SKM-1 treated with dmso at 0.1 percent for 144 hours (cell line): ENCODE measurements around the gene CNTRL.

Experiments
- DNase-seq: peaks from one replicate; lab custom pipeline; 2025; ENCODE audit not compliant: unreplicated experiment; lab: John Stamatoyannopoulos, UW

Gene CNTRL

DNA sequence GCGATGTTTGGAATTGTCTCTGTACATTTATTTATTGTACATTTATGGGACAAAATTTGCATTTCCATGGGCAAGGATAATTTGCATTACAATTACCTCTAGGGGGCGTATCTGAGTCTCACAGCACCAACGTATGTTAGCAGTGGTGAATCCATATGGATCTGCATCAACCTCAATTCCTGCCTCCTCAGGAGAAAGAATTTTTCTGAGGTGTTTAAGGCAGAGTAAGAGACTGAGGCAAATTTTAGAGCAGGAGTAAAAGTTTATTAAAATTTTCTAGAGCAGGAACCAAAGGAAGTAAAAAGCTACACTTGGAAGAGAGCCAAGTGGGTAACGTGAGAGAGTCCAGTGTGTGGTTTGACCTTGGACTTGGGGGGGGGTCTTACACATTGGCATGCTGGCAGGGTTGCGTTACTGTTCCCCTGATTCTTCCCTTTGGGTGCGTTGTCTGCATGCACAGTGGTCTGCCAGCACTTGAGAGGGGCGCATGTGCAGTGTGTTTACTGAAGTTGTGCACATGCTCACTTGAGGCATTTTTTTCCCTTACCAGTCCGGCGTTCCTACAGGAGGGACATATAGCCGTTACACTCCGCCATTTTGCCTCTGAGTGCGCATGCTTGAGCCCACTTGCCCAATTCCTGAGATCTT lies 147.9 kb downstream of the CNTRL start:
- peak; percentile 31 for DNase-seq

DNA sequence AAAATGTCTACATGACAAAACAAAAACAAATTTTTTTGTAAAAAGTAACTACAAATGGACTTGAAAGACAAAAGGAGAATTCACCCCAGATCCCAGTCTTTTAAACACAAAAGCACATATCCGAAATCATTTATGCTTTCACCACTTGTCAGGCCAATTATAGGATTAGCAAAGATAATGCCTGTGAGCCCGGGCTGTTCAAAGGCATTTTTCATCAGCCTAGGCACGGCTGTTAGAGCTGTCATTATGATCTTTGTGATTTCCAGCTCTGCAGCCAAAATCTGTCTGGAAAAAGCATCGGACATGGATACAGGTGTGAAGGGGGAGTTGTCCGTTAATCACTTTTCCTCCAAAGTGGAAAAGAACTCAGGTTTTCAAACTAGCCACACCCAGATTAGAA lies 150.5 kb downstream of the CNTRL start:
- DNase-seq, result no peak

DNA sequence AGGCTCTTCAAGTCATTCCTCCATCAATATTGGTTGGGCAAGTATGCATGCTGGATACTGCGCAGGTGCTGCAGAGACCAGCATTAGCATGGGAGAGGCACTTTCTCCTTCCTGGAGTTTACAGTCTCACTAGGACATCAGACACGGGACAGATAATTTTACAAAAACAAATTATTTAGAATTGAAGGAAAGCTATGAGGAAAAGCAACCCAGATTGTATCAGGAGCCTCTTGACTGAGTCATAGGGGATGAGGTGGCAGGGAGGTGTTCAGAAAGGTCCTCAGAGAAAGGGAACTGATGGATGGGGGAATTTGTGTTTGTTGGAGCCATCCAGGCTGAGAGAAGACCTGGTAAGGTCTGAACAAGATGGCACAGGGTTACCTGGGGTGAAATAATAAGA lies 151.4 kb downstream of the CNTRL start:
- DNase-seq, result no peak
